PC-9 (cell line): ENCODE data around the gene PLK1.

Experiments used
- CTCF ChIP-seq: fragments of 200-600 bp; sonication (generic); conservative IDR thresholded peaks from 2 replicates; pipeline ENCODE4 v1.6.1; 2017; ENCODE audit warnings: mixed run types, antibody characterized with exemption, mild to moderate bottlenecking, moderate library complexity
- EZH2 ChIP-seq: fragments of 200-600 bp; sonication (generic); IDR thresholded peaks from 2 replicates; pipeline ENCODE4 v1.8.0; 2017; ENCODE audit warnings: antibody characterized with exemption, low read depth

GRCh38 chr16:23705517-23705902 is 26.8 kb downstream of the PLK1 start:
- TF ChIP-seq EZH2: no peak
- no peak for TF ChIP-seq CTCF
